NCI-H526 treated with DMSO at 0.1 percent for 48 hours (cell line): ENCODE results near the gene CYP1B1.
"Not testable (repeated sequence)": the region's sequence is repeated elsewhere in the genome, so short reads cannot be mapped to it uniquely, and the experiment has no call there.

Experiments used
- DNase-seq: peaks from one replicate; lab custom pipeline; 2025; lab: John Stamatoyannopoulos, UW

CYP1B1 gene

GRCh38 chr2:38032946-38033345 lies 43.0 kb downstream of the CYP1B1 start:
- DNase-seq = no peak

GRCh38 chr2:38030635-38031355 lies 45.2 kb downstream of the CYP1B1 start:
- DNase-seq = no peak

GRCh38 chr2:38029512-38029911 lies 46.4 kb downstream of the CYP1B1 start:
- no peak for DNase-seq

- DNase-seq = no peak
These were observed 47.1 kb downstream of the CYP1B1 start for GRCh38 chr2:38028829-38029228.

DNA sequence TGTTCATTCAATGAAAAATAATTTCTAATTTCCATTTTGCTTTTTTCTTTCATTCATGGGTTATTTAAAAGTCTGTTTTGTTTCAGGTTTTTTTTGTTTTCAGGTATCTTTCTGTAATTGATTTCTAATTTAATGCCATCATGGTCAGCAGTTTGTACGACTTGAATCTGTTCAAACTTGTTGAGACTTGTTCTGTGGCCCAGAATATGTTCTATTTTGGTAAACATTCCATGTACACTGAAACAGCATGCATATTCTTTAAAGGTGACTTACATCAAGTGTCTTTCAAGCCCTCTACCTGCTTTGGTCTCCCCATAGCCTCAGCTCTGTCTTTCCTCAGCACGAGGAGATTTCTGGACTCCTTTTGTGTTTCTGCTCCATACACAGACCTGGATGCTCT lies 49.1 kb downstream of the CYP1B1 start:
- DNase-seq = no peak

- no peak for DNase-seq
These were observed 54.4 kb downstream of the CYP1B1 start for GRCh38 chr2:38021589-38021988.

DNA sequence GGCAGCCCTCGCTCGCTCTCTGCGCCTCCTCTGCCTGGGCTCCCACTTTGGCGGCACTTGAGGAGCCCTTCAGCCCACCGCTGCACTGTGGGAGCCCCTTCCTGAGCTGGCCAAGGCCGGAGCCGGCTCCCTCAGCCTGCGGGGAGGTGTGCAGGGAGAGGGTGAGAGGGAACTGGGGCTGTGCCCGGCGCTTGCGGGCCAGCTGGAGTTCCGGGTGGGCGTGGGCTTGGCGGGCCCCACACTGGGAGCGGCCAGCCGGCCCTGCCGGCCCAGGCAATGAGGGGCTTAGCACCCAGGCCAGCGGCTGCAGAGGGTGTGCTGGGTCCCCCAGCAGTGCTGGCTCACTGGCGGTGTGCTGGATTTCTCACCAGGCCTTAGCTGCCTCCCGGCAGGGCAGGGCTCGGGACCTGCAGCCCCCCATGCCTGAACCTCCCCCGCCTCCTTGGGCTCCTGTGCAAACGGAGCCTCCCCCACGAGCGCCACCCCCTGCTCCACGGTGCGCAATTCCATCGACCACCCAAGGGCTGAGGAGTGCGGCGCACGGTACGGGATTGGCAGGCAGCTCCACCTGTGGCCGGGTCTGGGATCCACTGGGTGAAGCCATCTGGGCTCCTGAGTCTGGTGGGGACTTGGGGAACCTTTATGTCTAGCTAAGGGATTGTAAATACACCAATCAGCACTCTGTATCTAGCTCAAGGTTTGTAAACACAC lies 55.4 kb downstream of the CYP1B1 start:
- DNase-seq = not testable (repeated sequence)

- no peak for DNase-seq
These were observed 58.1 kb downstream of the CYP1B1 start for GRCh38 chr2:38017836-38018235.
